Measurements from ENCODE around the gene UBASH3A.

UBASH3A gene

DNA sequence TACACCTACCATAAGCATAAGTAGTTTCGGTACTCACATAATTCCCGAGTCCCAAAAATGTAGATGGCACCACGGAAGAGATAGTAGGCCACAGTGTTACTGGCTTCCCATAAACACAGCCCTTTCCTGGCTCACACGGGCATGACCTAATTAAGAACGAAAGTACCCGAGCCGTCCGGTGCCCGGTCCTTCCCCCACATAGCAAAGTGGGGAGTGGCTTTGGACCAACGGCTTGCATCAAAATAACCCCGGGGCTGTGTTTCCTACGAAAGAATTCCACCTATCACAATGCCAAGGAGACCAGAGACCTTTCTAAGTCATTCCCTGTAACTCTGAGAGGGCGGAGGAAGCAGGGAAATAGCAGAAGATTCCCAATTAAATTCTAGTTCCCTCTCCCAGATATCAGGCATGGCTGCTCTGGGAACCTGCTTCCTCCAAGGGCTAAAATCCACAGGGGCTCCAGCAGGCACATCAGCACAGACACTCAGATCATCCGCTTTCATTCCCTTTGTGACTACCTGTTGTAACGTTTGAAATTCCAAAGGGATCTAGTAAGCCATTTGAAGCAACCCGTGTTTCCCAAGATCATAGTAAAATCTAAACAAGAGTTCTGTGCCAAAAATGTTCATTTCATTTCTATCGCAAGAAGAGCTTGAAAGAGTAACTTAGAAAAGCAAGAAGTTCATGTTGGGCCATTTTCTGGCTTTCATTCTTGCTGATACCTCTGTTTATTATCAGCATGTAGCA lies 7.6 kb upstream of the UBASH3A start, which contains the start of gene TMPRSS3:
Gene TMPRSS3 (minus strand): TSS at position 148 of the 747 bp plus-strand sequence. CDS start 635 bp downstream, outside the sequence.
- Histone ChIP-seq H3K9ac (ENCODE audit: low read depth, low read length) (no peak within 1 kb of the TSS), H3K27me3 (ENCODE audit: insufficient read depth, low read length, poor library complexity) (no peaks in the 10 kb centered on the region), H3K4me3 (ENCODE audit: low read depth in 1 of 2, low read length in 2 of 2) (no peak within 1 kb of the TSS), H4K20me1 (ENCODE audit: insufficient read depth, low read length) (no peaks in the 10 kb centered on the region), H3K4me2 (ENCODE audit: insufficient read depth, low read length) (no peak within 1 kb of the TSS), H3K4me1 (ENCODE audit: insufficient read depth, low read length) (peaks cover 3% of the 10 kb centered on the region; the same call in 1 of the 2 replicates), H3K79me2 (ENCODE audit: insufficient read depth, low read length) (no peaks in the 10 kb centered on the region), H3K36me3 (ENCODE audit: insufficient read depth, low read length) (no peaks in the 10 kb centered on the region), H3K9me3 (ENCODE audit: insufficient read depth, low read length, severe bottlenecking) (no peaks in the 10 kb centered on the region), H2AFZ (ENCODE audit: low read depth, low read length) (no peak within 1 kb of the TSS), H3K27ac (ENCODE audit: low read length) (no peak within 1 kb of the TSS)
- no peak for TF ChIP-seq EZH2 (IDR thresholded peaks at IDR 0.05; ENCODE audit: borderline replicate concordance, low read depth, low read length, severe bottlenecking)
- TF ChIP-seq, protein P1, sequence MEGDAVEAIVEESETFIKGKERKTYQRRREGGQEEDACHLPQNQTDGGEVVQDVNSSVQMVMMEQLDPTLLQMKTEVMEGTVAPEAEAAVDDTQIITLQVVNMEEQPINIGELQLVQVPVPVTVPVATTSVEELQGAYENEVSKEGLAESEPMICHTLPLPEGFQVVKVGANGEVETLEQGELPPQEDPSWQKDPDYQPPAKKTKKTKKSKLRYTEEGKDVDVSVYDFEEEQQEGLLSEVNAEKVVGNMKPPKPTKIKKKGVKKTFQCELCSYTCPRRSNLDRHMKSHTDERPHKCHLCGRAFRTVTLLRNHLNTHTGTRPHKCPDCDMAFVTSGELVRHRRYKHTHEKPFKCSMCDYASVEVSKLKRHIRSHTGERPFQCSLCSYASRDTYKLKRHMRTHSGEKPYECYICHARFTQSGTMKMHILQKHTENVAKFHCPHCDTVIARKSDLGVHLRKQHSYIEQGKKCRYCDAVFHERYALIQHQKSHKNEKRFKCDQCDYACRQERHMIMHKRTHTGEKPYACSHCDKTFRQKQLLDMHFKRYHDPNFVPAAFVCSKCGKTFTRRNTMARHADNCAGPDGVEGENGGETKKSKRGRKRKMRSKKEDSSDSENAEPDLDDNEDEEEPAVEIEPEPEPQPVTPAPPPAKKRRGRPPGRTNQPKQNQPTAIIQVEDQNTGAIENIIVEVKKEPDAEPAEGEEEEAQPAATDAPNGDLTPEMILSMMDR (IDR thresholded peaks at IDR 0.05; ENCODE audit: borderline replicate concordance, extremely low read depth, low read length, poor library complexity, severe bottlenecking) = no peak
- no peak for ATAC-seq (ENCODE audit: insufficient read depth, low read depth)
- no peak for DNase-seq

DNA sequence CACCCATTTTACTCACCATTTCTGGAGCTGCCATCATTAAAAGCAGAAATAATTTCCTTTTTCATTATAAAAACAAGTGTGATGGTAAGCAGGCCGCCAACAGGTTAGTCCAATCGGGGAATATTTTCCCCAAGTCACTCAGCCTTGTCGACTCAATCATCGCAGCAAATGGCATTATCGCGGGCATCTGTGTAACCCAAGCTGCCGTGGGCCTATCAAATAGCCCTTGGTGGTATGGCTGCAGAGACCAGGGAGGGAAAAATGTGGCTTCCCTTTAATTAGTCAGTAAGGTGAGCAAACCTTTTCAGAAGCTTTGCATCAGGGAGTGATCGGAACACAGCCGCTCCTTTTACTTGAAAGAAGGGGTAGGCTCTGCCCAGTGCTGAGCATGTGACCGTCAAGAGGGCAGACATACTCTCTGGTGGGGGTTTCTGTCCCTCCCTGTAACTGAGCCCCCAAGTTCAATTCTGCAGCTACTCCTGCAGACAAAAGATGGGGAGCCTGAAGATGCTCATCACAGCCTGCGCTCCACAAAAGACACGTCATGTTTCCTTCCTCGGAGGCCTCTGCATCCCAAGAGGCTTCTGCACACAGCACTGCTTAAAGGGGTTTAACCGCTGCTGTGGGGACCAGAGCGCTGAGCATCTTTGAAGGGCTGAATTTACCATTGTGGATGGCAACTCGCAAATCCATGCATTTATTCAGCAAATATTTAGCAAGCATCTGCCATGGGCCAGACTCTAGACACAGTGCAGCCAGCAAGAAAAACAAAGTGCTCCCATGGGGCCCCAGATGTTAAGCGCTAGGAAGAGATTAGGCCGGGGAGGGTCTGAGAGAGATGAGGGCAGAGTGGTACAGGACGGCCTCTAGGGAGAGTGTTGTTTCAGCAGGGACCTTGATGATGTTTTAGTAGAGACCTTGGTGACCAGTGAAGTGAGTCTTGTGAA lies 6.6 kb upstream of the UBASH3A start:
- Histone ChIP-seq H4K20me1 (ENCODE audit: insufficient read depth, low read length) (no peaks in the 10 kb centered on the region), H2AFZ (ENCODE audit: low read depth, low read length) (no peak overlapping the region), H3K4me1 (ENCODE audit: insufficient read depth, low read length) (peaks cover 5% of the 10 kb centered on the region; the same call in 1 of the 2 replicates), H3K79me2 (ENCODE audit: insufficient read depth, low read length) (peaks cover 5% of the 10 kb centered on the region; the same call in 1 of the 2 replicates), H3K9me3 (ENCODE audit: insufficient read depth, low read length, severe bottlenecking) (peaks cover 6% of the 10 kb centered on the region), H3K4me2 (ENCODE audit: insufficient read depth, low read length) (no peak overlapping the region), H3K27me3 (ENCODE audit: insufficient read depth, low read length, poor library complexity) (no peaks in the 10 kb centered on the region), H3K27ac (ENCODE audit: low read length) (no peak overlapping the region), H3K4me3 (ENCODE audit: low read depth in 1 of 2, low read length in 2 of 2) (no peak overlapping the region), H3K36me3 (ENCODE audit: insufficient read depth, low read length) (no peaks in the 10 kb centered on the region), H3K9ac (ENCODE audit: low read depth, low read length) (no peak overlapping the region)
- TF ChIP-seq EZH2 (IDR thresholded peaks at IDR 0.05; ENCODE audit: borderline replicate concordance, low read depth, low read length, severe bottlenecking) = no peak
- TF ChIP-seq, protein P1 (IDR thresholded peaks at IDR 0.05; ENCODE audit: borderline replicate concordance, extremely low read depth, low read length, poor library complexity, severe bottlenecking) = no peak
- no peak for ATAC-seq (ENCODE audit: insufficient read depth, low read depth)
- no peak for DNase-seq

DNA sequence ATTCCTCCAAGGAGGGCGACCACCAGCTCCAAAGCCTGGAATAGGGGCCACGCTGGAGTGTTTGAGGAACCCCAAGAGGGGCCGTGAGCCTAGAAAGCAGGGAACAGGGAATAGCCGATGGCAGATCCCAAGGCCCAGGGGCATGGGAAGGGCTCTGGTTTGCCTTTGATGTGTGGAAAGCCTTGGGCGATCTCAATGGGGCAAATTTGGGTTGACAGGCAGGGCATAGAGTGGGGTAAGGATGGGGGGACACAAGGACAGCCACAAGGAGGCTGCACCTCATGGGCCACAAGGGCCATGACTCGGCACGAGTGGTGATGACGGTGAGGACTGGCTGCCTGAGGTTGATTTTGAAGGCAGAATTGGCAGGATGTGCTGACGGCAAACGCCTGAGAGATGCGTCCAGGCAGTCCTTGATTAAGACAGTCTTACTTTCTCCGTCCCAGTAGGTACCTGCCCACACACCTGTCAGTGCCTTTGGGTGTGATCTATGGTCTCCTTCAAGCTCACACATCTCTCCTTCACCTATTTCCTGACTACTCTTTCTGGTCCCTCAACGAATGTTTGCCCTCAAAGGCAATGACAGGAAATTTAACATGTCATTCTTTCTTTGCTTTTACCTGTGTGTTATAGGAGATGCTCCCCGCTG lies 5.8 kb upstream of the UBASH3A start:
- Histone ChIP-seq H3K4me2 (ENCODE audit: insufficient read depth, low read length) (no peak overlapping the region), H3K4me1 (ENCODE audit: insufficient read depth, low read length) (peaks cover 12% of the 10 kb centered on the region), H3K36me3 (ENCODE audit: insufficient read depth, low read length) (no peaks in the 10 kb centered on the region), H3K9ac (ENCODE audit: low read depth, low read length) (no peak overlapping the region), H3K27me3 (ENCODE audit: insufficient read depth, low read length, poor library complexity) (no peaks in the 10 kb centered on the region), H2AFZ (ENCODE audit: low read depth, low read length) (no peak overlapping the region), H3K27ac (ENCODE audit: low read length) (peak overlapping the region; percentile 31; the same call in 1 of the 2 replicates), H4K20me1 (ENCODE audit: insufficient read depth, low read length) (no peaks in the 10 kb centered on the region), H3K79me2 (ENCODE audit: insufficient read depth, low read length) (peaks cover 10% of the 10 kb centered on the region), H3K4me3 (ENCODE audit: low read depth in 1 of 2, low read length in 2 of 2) (no peak overlapping the region), H3K9me3 (ENCODE audit: insufficient read depth, low read length, severe bottlenecking) (peaks cover 8% of the 10 kb centered on the region)
- no peak for TF ChIP-seq EZH2 (IDR thresholded peaks at IDR 0.05; ENCODE audit: borderline replicate concordance, low read depth, low read length, severe bottlenecking)
- TF ChIP-seq, protein P1 (IDR thresholded peaks at IDR 0.05; ENCODE audit: borderline replicate concordance, extremely low read depth, low read length, poor library complexity, severe bottlenecking) = no peak
- ATAC-seq (ENCODE audit: insufficient read depth, low read depth) (no peak), DNase-seq (no peak)
